Motor neuron (in vitro differentiated cells): ENCODE results near the gene CAPN9. TPM values are rescaled to one million over a fixed set of nuclear protein-coding genes. Genes with fewer than 3 reads are reported as not detected.

Experiments
- ATAC-seq, 8 experiments: fragments of 200-7000 bp; cut with Tn5 transposase; replicated peaks in 6 of 8; 2 replicates each; pipeline ENCODE4 v1.8.0; 2021; ENCODE audit warnings: mild to moderate bottlenecking in 8 of 8, moderate library complexity in 8 of 8
- H3K27ac ChIP-seq, 2 donors: fragments of 250-450 bp; sonication (Bioruptor Pico); 2 replicates each; pipeline ENCODE4 v1.9.0; 2021; ENCODE audit warnings: antibody characterized with exemption in 2 of 2, mild to moderate bottlenecking in 2 of 2, moderate library complexity in 1 of 2
- H3K4me1 ChIP-seq, 2 donors: fragments of 250-450 bp; sonication (Bioruptor Pico); replicated peaks in 1 of 2; 2 replicates each; pipeline ENCODE4 v1.6.1; 2021; ENCODE audit warnings: antibody characterized with exemption in 2 of 2, mild to moderate bottlenecking in 2 of 2, moderate library complexity in 1 of 2
- H3K4me3 ChIP-seq, 5 donors: fragments of 250-450 bp; sonication (Bioruptor Pico); 2 replicates each; pipeline ENCODE4 v1.9.0; 2021; ENCODE audit warnings: antibody characterized with exemption in 5 of 5, mild to moderate bottlenecking in 5 of 5, moderate library complexity in 4 of 5
- WGBS, 10 experiments: fragments of 450-650 bp; shearing (Covaris generic); methylation state at CpG; one replicate each; pipeline ENCODE4 v1.0.0; 2022; 5-methylcytosine and 5-hydroxymethylcytosine counted together
- in situ Hi-C, 9 experiments: fragments of 400-800 bp; cut with MboI; loops; one replicate each; pipeline ENCODE4 v1.15.0; 2021; ENCODE audit warnings: low sequenced_read_pairs in 9 of 9, low pct_unique_long_range_greater_than_20kb in 2 of 9; ENCODE audit not compliant: unreplicated experiment in 9 of 9
- total RNA-seq, 8 experiments: library from RNA; unstranded; fragments of 300-600 nt; gene quantifications; 2 replicates each; pipeline versions ENCODE4 v1.2.3 to v1.2.4, GENCODE V29; 2022

CAPN9 gene
- total RNA-seq, 8 experiments from 2014 or later: 0.08 to 0.29 (median 0.11) TPM; not detected in 4

DNA sequence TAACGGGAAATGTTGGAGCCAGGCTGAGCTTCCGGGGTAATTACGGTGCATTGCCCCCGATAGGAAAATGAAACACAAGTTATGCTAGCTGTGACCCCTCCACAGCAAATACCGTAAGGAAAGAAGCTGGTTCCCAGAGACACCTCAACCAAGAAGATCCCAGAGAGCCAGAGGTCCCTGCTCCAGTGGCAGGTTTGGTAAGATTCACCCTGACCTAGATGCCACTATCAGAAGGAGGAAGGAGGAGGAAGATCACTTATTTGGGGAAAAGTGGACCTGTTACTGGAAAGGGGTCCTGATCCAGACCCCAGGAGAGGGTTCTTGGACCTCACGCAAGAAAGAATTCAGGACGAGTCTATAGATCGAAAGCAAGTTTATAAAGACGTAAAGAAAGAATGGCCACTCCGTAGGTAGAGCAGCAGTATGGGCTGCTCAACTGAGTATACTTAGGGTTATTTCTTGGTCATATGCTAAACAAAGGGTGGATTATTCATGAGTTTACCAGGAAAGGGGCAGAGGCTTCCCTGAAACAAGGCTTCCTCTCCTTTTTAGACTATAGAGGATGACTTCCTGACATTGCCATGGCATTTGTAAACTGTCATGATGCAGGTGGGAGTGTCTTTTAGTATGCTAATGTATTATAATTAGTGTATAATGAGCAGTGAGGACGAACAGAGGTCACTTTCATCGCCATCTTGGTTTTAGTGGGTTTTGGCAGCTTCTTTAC, 7.5 kb upstream of the CAPN9 start:
- in situ Hi-C loops: no loop called here
- no peak overlapping the region for H3K27ac ChIP-seq
- peak in 3 of 8 experiments; percentile 86 to 95 (median 93) for ATAC-seq
- 57 to 94% (median 79%) methylated on average over 2 to 12 of the region's 12 CpGs; no CpG with 5 or more reads in 1 of the 10 experiments for whole genome bisulfite sequencing, 10 experiments
- H3K4me1 ChIP-seq: peaks cover 15 to 18% of the 10 kb centered on the region in 2 donors
- no peak overlapping the region for H3K4me3 ChIP-seq

DNA sequence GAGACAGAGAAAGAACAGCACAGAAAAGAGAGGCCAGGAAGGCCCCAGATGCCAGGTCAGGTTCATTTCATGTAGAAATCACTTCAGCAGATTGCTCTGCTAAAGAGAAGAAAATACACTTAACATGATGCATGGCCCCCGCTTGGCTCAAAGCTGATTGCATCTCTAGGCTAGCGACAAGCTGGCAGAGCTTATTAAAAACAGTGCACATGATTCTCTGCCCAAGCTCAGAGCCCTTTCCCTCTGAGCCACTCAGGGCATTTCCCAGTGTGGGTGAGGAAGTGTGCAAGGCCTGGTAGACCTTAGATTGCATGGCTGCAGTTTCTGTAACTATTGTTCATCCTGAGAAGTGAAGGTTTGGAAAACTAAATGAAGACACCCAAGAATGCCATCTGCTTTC, 3.3 kb upstream of the CAPN9 start:
- peak overlapping the region; percentile 23 to 77 for H3K27ac ChIP-seq
- WGBS, 10 experiments: 69 to 90% (median 84%) methylated on average over 2 of the region's 2 CpGs; no CpG with 5 or more reads in 6 of the 10 experiments
- peak in 5 of 8 experiments; percentile 32 to 74 (median 36) for ATAC-seq

DNA sequence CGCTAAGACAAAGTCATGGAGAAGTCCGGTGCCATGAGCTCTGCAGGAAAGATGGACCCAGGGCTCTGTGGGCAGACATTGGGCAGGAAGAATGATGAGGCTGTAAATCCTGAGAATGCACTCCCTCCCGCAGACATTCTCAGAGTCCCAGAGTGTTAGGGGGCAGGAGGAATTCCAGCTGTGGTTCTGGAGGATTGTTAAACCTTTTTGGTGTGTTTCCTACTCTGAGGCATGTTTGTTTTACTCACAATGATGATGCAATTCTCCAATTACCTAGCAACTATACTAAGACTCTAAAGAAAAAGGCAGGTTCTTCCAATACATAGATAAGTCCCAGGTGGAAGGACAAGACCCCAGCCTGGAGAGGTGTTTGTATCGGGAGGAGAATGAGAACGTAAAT, 2.8 kb upstream of the CAPN9 start:
- peaks cover 23 to 26% of the 10 kb centered on the region in 2 donors for H3K4me1 ChIP-seq
- peak in 4 of 8 experiments; percentile 20 to 42 (median 31) for ATAC-seq
- WGBS, 10 experiments: 0 to 80% (median 66%) methylated on average over 1 to 5 of the region's 5 CpGs; no CpG with 5 or more reads in 3 of the 10 experiments
- no peak overlapping the region for H3K27ac ChIP-seq
- in situ Hi-C loops: no loop called here
- H3K4me3 ChIP-seq: no peak overlapping the region

More for the DNA sequence above, 3.3 kb upstream of the CAPN9 start:
- no peak overlapping the region for H3K4me3 ChIP-seq
- H3K4me1 ChIP-seq: peaks cover 23 to 26% of the 10 kb centered on the region in 2 donors
- in situ Hi-C loops: no loop called here

DNA sequence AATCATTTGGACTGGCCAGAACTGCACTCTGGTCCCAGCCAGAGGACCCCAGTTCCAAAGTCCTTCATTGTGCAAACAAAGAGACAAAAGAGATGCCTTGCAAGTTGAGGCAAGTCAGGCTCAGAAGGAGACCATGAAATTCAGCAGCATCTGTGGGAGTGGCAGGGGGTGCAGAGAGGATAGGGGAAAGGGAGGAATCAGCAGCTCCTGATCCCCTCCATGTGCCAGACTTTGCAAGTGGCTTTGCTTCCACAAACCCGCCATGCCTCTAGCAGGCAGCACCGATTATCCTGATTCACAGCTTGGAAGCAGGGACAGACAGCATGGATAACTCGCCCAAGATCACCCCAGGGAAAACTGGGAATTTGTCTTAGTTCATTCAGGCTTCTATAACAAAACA, 2.1 kb upstream of the CAPN9 start:
- Histone ChIP-seq H3K4me1 (peaks cover 23 to 26% of the 10 kb centered on the region in 2 donors), H3K27ac (no peak overlapping the region), H3K4me3 (no peak overlapping the region)
- ATAC-seq: no peak
- WGBS, 10 experiments: 5 to 100% (median 63%) methylated on average over 1 to 3 of the region's 3 CpGs; no CpG with 5 or more reads in 3 of the 10 experiments
- in situ Hi-C loops: no loop called here

DNA sequence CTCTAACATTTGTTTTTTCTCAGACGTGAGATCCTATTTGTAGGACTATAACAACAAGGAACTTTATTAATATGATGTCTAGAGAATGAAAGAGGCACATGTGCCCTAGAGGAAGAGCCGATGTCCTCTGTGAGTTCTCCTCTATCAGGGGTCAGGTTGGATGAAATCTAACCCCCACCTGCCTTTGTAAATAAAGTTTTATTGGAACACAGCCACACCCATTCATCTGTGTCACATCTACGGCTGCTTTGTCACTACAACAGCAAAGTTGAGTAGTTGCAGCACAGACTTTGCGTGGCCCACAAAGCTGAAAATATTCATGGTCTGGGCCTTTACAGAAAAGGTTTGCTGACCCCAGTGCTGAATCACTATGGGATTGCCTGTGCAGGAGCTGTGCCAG, 571 bp upstream of the CAPN9 start:
- 60 to 100% (median 90%) methylated on average over 2 to 3 of the region's 4 CpGs; no CpG with 5 or more reads in 2 of the 10 experiments for WGBS, 10 experiments
- H3K4me1 ChIP-seq: peaks cover 26 to 30% of the 10 kb centered on the region in 2 donors
- no peak overlapping the region for H3K27ac ChIP-seq
- in situ Hi-C loops: no loop called here
- H3K4me3 ChIP-seq: no peak overlapping the region
- ATAC-seq: no peak

DNA sequence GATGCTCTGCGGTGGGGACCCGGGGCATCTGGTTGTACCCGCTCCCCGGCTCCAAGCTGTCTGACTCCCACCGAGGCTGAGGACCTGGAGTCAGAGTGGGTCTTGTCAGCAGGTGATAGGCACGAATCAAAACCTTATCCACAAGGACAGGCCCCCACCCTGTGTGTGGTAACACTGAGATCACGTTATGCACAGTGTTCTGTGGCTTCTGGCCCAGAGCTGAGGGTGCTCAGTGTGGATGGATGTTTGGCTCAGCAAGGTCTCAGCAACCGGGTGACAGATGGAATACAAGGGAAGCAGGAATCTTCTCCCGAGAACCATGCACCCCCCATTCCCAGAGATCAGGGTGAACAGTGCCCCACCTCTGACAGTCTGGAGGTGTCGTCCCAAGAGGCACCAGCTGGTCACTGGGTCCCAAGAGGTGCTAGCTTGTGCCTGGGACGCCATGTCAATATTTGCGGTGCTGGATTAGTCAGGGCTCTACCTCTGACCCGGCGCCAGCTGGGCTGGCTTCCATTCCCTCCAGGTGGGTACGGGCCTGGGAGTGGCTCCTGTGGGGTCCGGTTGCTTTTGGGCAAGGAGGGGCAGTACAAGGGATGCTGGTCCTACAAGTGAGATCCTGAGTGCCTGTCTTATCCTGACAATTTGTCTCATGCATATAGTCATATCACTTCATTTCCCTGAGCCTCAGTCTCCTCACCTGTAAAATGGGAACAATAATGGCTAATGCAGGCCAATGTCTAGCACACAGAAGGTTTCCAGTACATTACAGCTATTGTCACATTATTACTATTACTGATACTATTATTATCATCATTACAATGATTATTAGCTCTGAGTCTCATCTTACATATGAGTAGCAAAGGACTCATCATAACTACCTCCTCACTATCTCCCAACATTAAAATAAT, 957 bp downstream of the CAPN9 start:
- no peak overlapping the region for H3K27ac ChIP-seq
- ATAC-seq: no peak
- no peak overlapping the region for H3K4me3 ChIP-seq
- H3K4me1 ChIP-seq: peaks cover 27 to 46% of the 10 kb centered on the region in 2 donors
- in situ Hi-C loops: no loop called here
- 10 to 100% (median 93%) methylated on average over 1 to 14 of the region's 16 CpGs; no CpG with 5 or more reads in 3 of the 10 experiments for WGBS, 10 experiments

DNA sequence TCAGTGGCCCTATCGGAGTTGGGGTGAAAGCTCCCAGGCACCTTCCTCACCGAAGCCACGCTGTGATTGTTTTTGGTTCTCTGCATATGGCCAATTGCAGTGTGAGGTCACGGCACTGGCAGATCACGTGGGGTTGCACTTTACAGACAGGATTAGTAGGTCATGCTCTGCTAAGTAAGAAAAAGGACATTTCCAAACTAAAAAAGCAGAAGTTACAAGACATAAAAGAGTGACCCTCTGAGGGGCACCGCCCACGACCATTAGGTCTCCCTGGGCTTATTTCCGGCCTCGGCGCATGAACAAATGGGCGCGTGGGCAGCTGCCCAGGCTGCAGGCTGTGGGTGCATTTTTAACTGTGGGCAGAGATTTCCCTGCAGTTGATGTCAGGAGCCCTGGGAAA, 2.0 kb downstream of the CAPN9 start:
- Histone ChIP-seq H3K27ac (no peak overlapping the region), H3K4me1 (peaks cover 25 to 41% of the 10 kb centered on the region in 2 donors), H3K4me3 (no peak overlapping the region)
- no peak for ATAC-seq
- in situ Hi-C loops: no loop called here
- WGBS, 10 experiments: 52 to 93% (median 73%) methylated on average over 2 to 12 of the region's 12 CpGs

DNA sequence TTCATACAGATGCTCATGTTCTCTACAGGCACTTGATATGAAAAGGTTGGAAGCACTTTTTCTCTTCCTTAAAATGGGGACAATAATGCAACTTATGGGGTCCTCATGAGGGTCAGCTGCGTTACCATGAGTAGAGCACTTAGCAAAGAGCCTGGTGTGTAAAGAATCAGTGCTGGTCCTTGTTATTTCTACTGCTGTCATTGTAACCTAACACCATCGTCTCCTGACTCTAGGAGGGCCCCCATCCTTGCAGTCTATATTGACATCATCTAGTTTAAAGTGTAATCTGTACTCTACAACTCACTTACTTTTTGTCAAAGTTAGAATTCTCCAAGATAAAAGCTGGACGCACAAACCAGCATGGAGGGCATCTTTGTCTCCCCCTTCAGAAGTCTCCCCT, 2.4 kb downstream of the CAPN9 start:
- WGBS, 10 experiments: 20 to 96% (median 81%) methylated on average over 2 to 3 of the region's 3 CpGs; no CpG with 5 or more reads in 4 of the 10 experiments
- no peak for ATAC-seq
- H3K4me3 ChIP-seq: no peak overlapping the region
- H3K4me1 ChIP-seq: peaks cover 20 to 36% of the 10 kb centered on the region in 2 donors
- H3K27ac ChIP-seq: no peak overlapping the region
- in situ Hi-C loops: no loop called here

DNA sequence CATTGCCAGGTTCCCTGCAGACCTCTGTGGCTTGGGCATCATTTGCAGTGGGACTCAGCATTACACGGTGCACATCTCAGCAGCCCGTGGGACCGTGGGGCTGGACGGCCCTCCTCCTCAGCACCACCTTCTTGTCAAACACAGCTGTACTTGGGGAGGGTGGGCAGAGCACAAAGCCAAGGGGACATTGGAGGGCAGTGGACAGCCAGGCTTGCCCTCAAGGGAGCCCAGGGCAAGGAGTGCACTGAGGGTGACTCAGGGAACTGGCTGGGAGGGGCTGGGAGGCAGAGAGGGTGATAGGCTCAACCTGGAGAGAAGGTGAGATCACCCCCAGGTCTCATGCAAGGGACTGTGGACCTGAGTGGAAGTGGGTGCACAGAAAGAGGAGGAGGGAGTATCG, 3.4 kb downstream of the CAPN9 start:
- WGBS, 10 experiments: 83 to 100% (median 100%) methylated on average over 1 to 5 of the region's 5 CpGs; no CpG with 5 or more reads in 6 of the 10 experiments
- no peak overlapping the region for H3K4me3 ChIP-seq
- peaks cover 10 to 32% of the 10 kb centered on the region in 2 donors for H3K4me1 ChIP-seq
- peak in 2 of 8 experiments; percentile 17 for ATAC-seq
- in situ Hi-C loops: no loop called here
- no peak overlapping the region for H3K27ac ChIP-seq

DNA sequence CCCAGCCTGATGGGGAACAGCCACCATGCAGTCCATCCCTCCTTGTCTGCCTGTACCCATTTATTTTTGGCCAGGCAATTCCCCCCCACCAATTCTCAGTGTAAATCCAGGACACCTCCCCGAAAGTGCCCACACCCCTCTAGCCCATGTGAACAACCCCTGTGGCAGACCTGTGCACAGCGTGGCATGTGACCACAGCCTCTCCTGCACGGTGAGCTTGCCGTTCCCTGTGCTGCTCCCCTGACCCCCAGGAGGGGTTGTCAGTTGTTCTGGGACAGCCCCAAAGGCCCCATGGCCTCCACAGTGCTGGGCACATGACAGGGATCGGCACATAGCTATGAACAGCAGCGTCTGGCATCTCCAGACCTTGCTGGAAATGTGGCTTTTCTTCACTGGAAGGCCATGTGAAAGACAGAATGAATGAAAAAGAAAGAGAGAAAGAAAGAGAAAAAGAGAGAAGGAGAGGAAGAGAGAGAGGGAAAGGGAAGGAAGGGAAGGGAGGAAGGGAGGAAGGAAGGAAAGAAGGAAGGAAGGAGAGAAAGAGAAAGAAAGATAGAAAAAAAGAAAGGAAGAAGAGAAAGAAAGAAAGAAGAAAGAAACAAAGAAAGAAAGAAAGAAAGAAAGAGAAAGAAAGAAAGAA, 3.9 kb downstream of the CAPN9 start:
- ATAC-seq: no peak
- WGBS, 10 experiments: 38 to 100% (median 79%) methylated on average over 1 to 6 of the region's 6 CpGs
- in situ Hi-C loops: no loop called here
- H3K4me3 ChIP-seq: no peak overlapping the region
- no peak overlapping the region for H3K27ac ChIP-seq
- peaks cover 10 to 32% of the 10 kb centered on the region in 2 donors for H3K4me1 ChIP-seq

DNA sequence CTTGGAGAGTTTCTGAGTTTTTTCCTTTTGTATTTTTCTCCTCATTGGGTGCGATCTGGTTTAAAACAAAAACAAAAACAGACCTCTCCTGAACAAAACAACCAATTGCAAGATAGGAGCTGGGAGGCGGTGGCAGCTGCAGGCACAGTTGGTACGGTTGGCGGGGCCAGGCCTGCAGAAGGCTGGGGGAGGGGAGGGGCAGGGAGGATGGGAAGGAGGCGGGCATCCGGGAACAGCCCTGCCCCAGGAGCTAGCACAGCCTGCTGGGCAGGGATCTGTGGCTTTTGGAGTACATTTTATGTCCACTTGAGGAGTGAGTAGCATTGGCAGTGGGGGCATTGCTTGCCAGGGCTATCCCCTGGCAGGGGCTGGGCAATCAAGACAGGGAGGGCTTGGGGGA, 5.2 kb downstream of the CAPN9 start:
- Histone ChIP-seq H3K4me3 (no peak overlapping the region), H3K4me1 (peaks cover 10 to 27% of the 10 kb centered on the region in 2 donors), H3K27ac (peak overlapping the region in 1 of 2 donors; percentile 78)
- peak in 3 of 8 experiments; percentile 11 to 54 (median 25) for ATAC-seq
- in situ Hi-C loops: no loop called here
- WGBS, 10 experiments: 60 to 100% (median 87%) methylated on average over 1 to 2 of the region's 6 CpGs; no CpG with 5 or more reads in 6 of the 10 experiments

DNA sequence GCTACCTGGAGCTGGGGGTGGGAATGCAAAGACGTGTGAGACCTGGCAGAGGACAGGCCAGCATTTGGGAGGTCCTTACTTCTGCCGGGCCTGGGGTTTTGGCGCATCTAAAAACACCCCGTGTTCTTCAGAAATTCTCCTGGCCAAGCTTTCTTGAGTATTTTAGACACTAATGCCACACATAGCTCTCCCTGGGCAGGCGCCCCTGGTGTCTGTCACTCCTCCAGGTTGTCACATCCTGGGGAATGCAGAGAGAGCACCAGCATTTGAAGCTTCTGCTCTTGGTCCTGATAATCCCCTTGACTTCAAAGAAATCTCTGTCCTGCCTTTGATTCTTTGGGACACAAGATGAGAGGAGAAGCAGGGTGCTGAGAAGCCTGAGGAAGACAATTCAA, 6.0 kb downstream of the CAPN9 start:
- Histone ChIP-seq H3K4me3 (peak overlapping the region in 1 of 5 donors; percentile 24), H3K27ac (peak overlapping the region in 1 of 2 donors; percentile 78), H3K4me1 (peaks cover 11 to 27% of the 10 kb centered on the region in 2 donors)
- 60 to 100% (median 86%) methylated on average over 1 to 5 of the region's 5 CpGs; no CpG with 5 or more reads in 4 of the 10 experiments for WGBS, 10 experiments
- in situ Hi-C loops: no loop called here
- ATAC-seq: no peak
